ENCODE results near the gene MIXL1.

The MIXL1 gene

GRCh38 chr1:226185141-226186036 lies 38.1 kb upstream of the MIXL1 start:
- Histone ChIP-seq H3K27me3 (ENCODE audit: control insufficient read depth in 1 of 2, insufficient read depth in 1 of 2, low read length in 2 of 2) (no peaks in the 10 kb centered on the region), H3K9ac (ENCODE audit: low read length) (peak overlapping the region; percentile 97), H3K27ac (ENCODE audit: low read length, poor library complexity, severe bottlenecking) (peak overlapping the region; percentile 40), H4K91ac (ENCODE audit: low read length) (no peak overlapping the region), H2BK5ac (ENCODE audit: low read depth, low read length, poor library complexity, severe bottlenecking) (no peak overlapping the region), H2BK15ac (ENCODE audit: low read depth, poor library complexity, severe bottlenecking) (no peak overlapping the region), H3K9me3 (ENCODE audit: control insufficient read depth, low read length) (no peaks in the 10 kb centered on the region), H3K18ac (ENCODE audit: low read depth in 1 of 2, low read length in 2 of 2) (no peak overlapping the region), H2BK12ac (ENCODE audit: low read length in 2 of 2) (no peak overlapping the region), H3K79me1 (replicated peaks; ENCODE audit: low read length, poor library complexity, severe bottlenecking) (no peaks in the 10 kb centered on the region), H3K4me1 (ENCODE audit: control insufficient read depth, insufficient read depth, low read depth, low read length) (peaks cover 9% of the 10 kb centered on the region), H2AFZ (ENCODE audit: low read depth, low read length) (no peak overlapping the region), H3K4ac (ENCODE audit: low read depth in 1 of 2, low read length in 2 of 2) (no peak overlapping the region), H3K14ac (ENCODE audit: low read length in 2 of 2) (peak overlapping the region in 1 of 2 experiments; percentile 81), H3K4me2 (ENCODE audit: low read length, poor library complexity, severe bottlenecking) (peak overlapping the region; percentile 77), H3K23ac (ENCODE audit: low read length in 2 of 2) (no peak overlapping the region), H2BK120ac (ENCODE audit: low read depth, low read length) (peak overlapping the region; percentile 94), H2AK5ac (ENCODE audit: low read length, severe bottlenecking) (no peak overlapping the region), H4K8ac (ENCODE audit: low read length) (no peak overlapping the region), H3K36me3 (ENCODE audit: control insufficient read depth in 1 of 2, insufficient read depth in 2 of 2, low read depth in 1 of 2, low read length in 2 of 2) (peaks cover 12 to 29% of the 10 kb centered on the region in 2 experiments), H3K4me3 (ENCODE audit: insufficient read depth in 1 of 2, low read depth in 1 of 2, low read length in 2 of 2) (peak overlapping the region; percentile 42 to 96)
- 39% methylated on average over 13 of the region's 14 CpGs for WGBS
- peak; percentile 54 for DNase-seq

- Histone ChIP-seq H4K91ac (ENCODE audit: low read length) (peak within 1 kb of the TSS; percentile 98), H2BK120ac (ENCODE audit: low read depth, low read length) (peak within 1 kb of the TSS; percentile 94), H3K4me3 (ENCODE audit: insufficient read depth in 1 of 2, low read depth in 1 of 2, low read length in 2 of 2) (peak within 1 kb of the TSS; percentile 96 to 99), H3K18ac (ENCODE audit: low read depth in 1 of 2, low read length in 2 of 2) (peak within 1 kb of the TSS; percentile 99 to 100), H3K14ac (ENCODE audit: low read length in 2 of 2) (peak within 1 kb of the TSS; percentile 81 to 98), H3K27ac (ENCODE audit: low read length, poor library complexity, severe bottlenecking) (peak within 1 kb of the TSS; percentile 66), H3K36me3 (ENCODE audit: control insufficient read depth in 1 of 2, insufficient read depth in 2 of 2, low read depth in 1 of 2, low read length in 2 of 2) (peaks cover 12 to 21% of the 10 kb centered on the region in 2 experiments), H3K9ac (ENCODE audit: low read length) (peak within 1 kb of the TSS; percentile 97), H2AFZ (ENCODE audit: low read depth, low read length) (peak within 1 kb of the TSS; percentile 98), H4K8ac (ENCODE audit: low read length) (peak within 1 kb of the TSS; percentile 100), H2BK15ac (ENCODE audit: low read depth, poor library complexity, severe bottlenecking) (peak within 1 kb of the TSS; percentile 84), H2BK12ac (ENCODE audit: low read length in 2 of 2) (peak within 1 kb of the TSS in 1 of 2 experiments; percentile 52), H3K4ac (ENCODE audit: low read depth in 1 of 2, low read length in 2 of 2) (peak within 1 kb of the TSS; percentile 96 to 100), H3K23ac (ENCODE audit: low read length in 2 of 2) (peak within 1 kb of the TSS in 1 of 2 experiments; percentile 99), H3K79me1 (replicated peaks; ENCODE audit: low read length, poor library complexity, severe bottlenecking) (no peaks in the 10 kb centered on the region), H3K4me2 (ENCODE audit: low read length, poor library complexity, severe bottlenecking) (peak within 1 kb of the TSS; percentile 77), H3K4me1 (ENCODE audit: control insufficient read depth, insufficient read depth, low read depth, low read length) (peaks cover 9% of the 10 kb centered on the region), H2BK5ac (ENCODE audit: low read depth, low read length, poor library complexity, severe bottlenecking) (peak within 1 kb of the TSS; percentile 89), H3K9me3 (ENCODE audit: control insufficient read depth, low read length) (no peaks in the 10 kb centered on the region), H3K27me3 (ENCODE audit: control insufficient read depth in 1 of 2, insufficient read depth in 1 of 2, low read length in 2 of 2) (no peaks in the 10 kb centered on the region), H2AK5ac (ENCODE audit: low read length, severe bottlenecking) (peak within 1 kb of the TSS; percentile 71)
- peak; percentile 91 for DNase-seq
- under 1% methylated on average over 65 of the region's 75 CpGs for WGBS
Measured at GRCh38 chr1:226186124-226187018, 37.1 kb upstream of the MIXL1 start, which contains the start of gene ACBD3. Gene ACBD3 (minus strand): TSS chr1:226186741. CDS start chr1:226186675, 66 bp downstream.

GRCh38 chr1:226187019-226187322 lies 36.5 kb upstream of the MIXL1 start:
- DNase-seq, result no peak

More at GRCh38 chr1:226187019-226187322, 36.5 kb upstream of the MIXL1 start:
- Histone ChIP-seq H3K27ac (ENCODE audit: low read length, poor library complexity, severe bottlenecking) (peak overlapping the region; percentile 66), H3K4ac (ENCODE audit: low read depth in 1 of 2, low read length in 2 of 2) (peak overlapping the region; percentile 77 to 94), H3K18ac (ENCODE audit: low read depth in 1 of 2, low read length in 2 of 2) (peak overlapping the region; percentile 73 to 100), H3K4me3 (ENCODE audit: insufficient read depth in 1 of 2, low read depth in 1 of 2, low read length in 2 of 2) (peak overlapping the region; percentile 96 to 99), H2AFZ (ENCODE audit: low read depth, low read length) (peak overlapping the region; percentile 98), H4K8ac (ENCODE audit: low read length) (peak overlapping the region; percentile 100), H3K4me1 (ENCODE audit: control insufficient read depth, insufficient read depth, low read depth, low read length) (peaks cover 7% of the 10 kb centered on the region), H3K27me3 (ENCODE audit: control insufficient read depth in 1 of 2, insufficient read depth in 1 of 2, low read length in 2 of 2) (no peaks in the 10 kb centered on the region), H3K79me1 (replicated peaks; ENCODE audit: low read length, poor library complexity, severe bottlenecking) (no peaks in the 10 kb centered on the region), H3K36me3 (ENCODE audit: control insufficient read depth in 1 of 2, insufficient read depth in 2 of 2, low read depth in 1 of 2, low read length in 2 of 2) (peaks cover 10 to 16% of the 10 kb centered on the region in 2 experiments), H2BK15ac (ENCODE audit: low read depth, poor library complexity, severe bottlenecking) (peak overlapping the region; percentile 84), H3K23ac (ENCODE audit: low read length in 2 of 2) (no peak overlapping the region), H3K4me2 (ENCODE audit: low read length, poor library complexity, severe bottlenecking) (peak overlapping the region; percentile 69), H2BK12ac (ENCODE audit: low read length in 2 of 2) (peak overlapping the region in 1 of 2 experiments; percentile 42), H3K9ac (ENCODE audit: low read length) (peak overlapping the region; percentile 97), H2AK5ac (ENCODE audit: low read length, severe bottlenecking) (peak overlapping the region; percentile 53), H3K14ac (ENCODE audit: low read length in 2 of 2) (no peak overlapping the region), H2BK5ac (ENCODE audit: low read depth, low read length, poor library complexity, severe bottlenecking) (no peak overlapping the region), H3K9me3 (ENCODE audit: control insufficient read depth, low read length) (no peaks in the 10 kb centered on the region), H2BK120ac (ENCODE audit: low read depth, low read length) (peak overlapping the region; percentile 67), H4K91ac (ENCODE audit: low read length) (peak overlapping the region; percentile 98)
- WGBS, result 7% methylated on average over 10 of the region's 10 CpGs

Data from mesenchymal stem cell (in vitro differentiated cells and primary cell).